Brain microvascular endothelial cell (primary cell): ENCODE measurements around the gene GALNT9.

Experiments
- DNase-seq: peaks from one replicate; pipeline ENCODE4 v3.0.0-alpha.2; 2020
- H3K27ac ChIP-seq: fragments of 250-450 bp; sonication (Bioruptor Pico); 2 replicates; pipeline ENCODE4 v1.5.1; 2020; ENCODE audit warnings: mild to moderate bottlenecking, moderate library complexity
- H3K27me3 ChIP-seq: fragments of 250-450 bp; sonication (Bioruptor Pico); replicated peaks from 2 replicates; pipeline ENCODE4 v1.5.1; 2020; ENCODE audit warnings: mild to moderate bottlenecking
- H3K36me3 ChIP-seq: fragments of 250-450 bp; sonication (Bioruptor Pico); replicated peaks from 2 replicates; pipeline ENCODE4 v1.5.1; 2020; ENCODE audit warnings: mild to moderate bottlenecking
- H3K4me3 ChIP-seq: 2 replicates; pipeline ENCODE4 v1.5.1; 2011; ENCODE audit warnings: low read depth, mild to moderate bottlenecking, control low read depth, low read length, moderate library complexity
- CTCF ChIP-seq: IDR thresholded peaks from 2 replicates; pipeline ENCODE4 v1.5.1; 2011; ENCODE audit warnings: low read depth, mild to moderate bottlenecking, moderate library complexity, low read length, control low read depth, inconsistent platforms; ENCODE audit errors: missing control alignments
- in situ Hi-C: cut with HindIII; loops from 2 replicates; pipeline ENCODE4 v1.10.0; 2017; ENCODE audit warnings: low sequenced_read_pairs, low pct_ligation_motif_present

Gene GALNT9

GRCh38 chr12:132211326-132211725 is 118.1 kb downstream of the GALNT9 start:
- TF ChIP-seq CTCF = no peak
- Histone ChIP-seq H3K27me3 (peaks cover 4% of the 10 kb centered on the region), H3K36me3 (no peaks in the 10 kb centered on the region), H3K27ac (no peak overlapping the region), H3K4me3 (no peak overlapping the region)
- in situ Hi-C loops = no loop called here
- DNase-seq = no peak

GRCh38 chr12:132210223-132211055 is 119.0 kb downstream of the GALNT9 start:
- no peak overlapping the region for H3K27ac ChIP-seq
- TF ChIP-seq CTCF = no peak
- no peaks in the 10 kb centered on the region for H3K36me3 ChIP-seq
- in situ Hi-C loops = no loop called here
- DNase-seq = no peak
- peaks cover 13% of the 10 kb centered on the region for H3K27me3 ChIP-seq
- H3K4me3 ChIP-seq = no peak overlapping the region

GRCh38 chr12:132209619-132210222 is 119.7 kb downstream of the GALNT9 start:
- H3K36me3 ChIP-seq = no peaks in the 10 kb centered on the region
- DNase-seq = no peak
- TF ChIP-seq CTCF = no peak
- H3K27ac ChIP-seq = no peak overlapping the region
- H3K4me3 ChIP-seq = no peak overlapping the region
- in situ Hi-C loops = no loop called here
- H3K27me3 ChIP-seq = peaks cover 20% of the 10 kb centered on the region

GRCh38 chr12:132208153-132208823 is 121.1 kb downstream of the GALNT9 start:
- Histone ChIP-seq H3K27me3 (peaks cover 31% of the 10 kb centered on the region), H3K27ac (no peak overlapping the region), H3K4me3 (no peak overlapping the region), H3K36me3 (no peaks in the 10 kb centered on the region)
- DNase-seq = no peak
- no peak for TF ChIP-seq CTCF
- in situ Hi-C loops = no loop called here

- in situ Hi-C loops = no loop called here
- peaks cover 31% of the 10 kb centered on the region for H3K27me3 ChIP-seq
- no peak for DNase-seq
Observed at GRCh38 chr12:132207083-132207775, 122.2 kb downstream of the GALNT9 start.

More at GRCh38 chr12:132207083-132207775, 122.2 kb downstream of the GALNT9 start:
- Histone ChIP-seq H3K4me3 (no peak overlapping the region), H3K36me3 (no peaks in the 10 kb centered on the region), H3K27ac (no peak overlapping the region)
- no peak for TF ChIP-seq CTCF
